ENCODE results near the gene LIN37. TPM values are rescaled to one million over a fixed set of nuclear protein-coding genes. Genes with fewer than 3 reads are reported as not detected.

The LIN37 gene
- total and polyA plus RNA-seq, 2 donors (not counting 3 experiments of a cell fraction or from before 2014, with no cell fraction given), result 11.3 to 21.4 TPM

- intact Hi-C loops (cut with micrococcal nuclease) (no loop called here), dilution Hi-C loops (cut with MboI; ENCODE audit: extremely low pct_ligation_motif_present, low sequenced_read_pairs) (no loop called here)
- peaks cover 3% of the 10 kb centered on the region for H3K4me1 ChIP-seq (ENCODE audit: control insufficient read depth, extremely low read depth, insufficient read depth, low read length)
- H4K20me1 ChIP-seq (replicated peaks; ENCODE audit: control insufficient read depth, extremely low read depth, insufficient read depth, low read length), result no peaks in the 10 kb centered on the region
- no peaks in the 10 kb centered on the region for H3K36me3 ChIP-seq (ENCODE audit: control insufficient read depth in 2 of 2, extremely low read depth in 1 of 2, insufficient read depth in 2 of 2, low read length in 2 of 2)
- H3K9me1 ChIP-seq (replicated peaks; ENCODE audit: control insufficient read depth, extremely low read depth, insufficient read depth, low read length), result no peaks in the 10 kb centered on the region
- no TSS peak for BruUV-seq (replicated peaks)
- H3K4me2 ChIP-seq (ENCODE audit: insufficient read depth, low read length), result no peak overlapping the region
- ChIA-PET POLR2A (no interaction called here), CTCF (interaction anchor here (0.9 to 1.4 kb wide), 3 partner anchors 9 to 17 kb away, joined by 3 to 5 read pairs (median 4); no protein-coding TSS in a partner anchor)
- no peak overlapping the region for H3K4me3 ChIP-seq (replicated peaks in 1 of 3; ENCODE audit: insufficient read depth in 1 of 3, low read depth in 1 of 3, low read length in 3 of 3)
- TF ChIP-seq MYC (IDR thresholded peaks at IDR 0.05; ENCODE audit: low read depth, low read length), result no peak
- no peak for TF ChIP-seq EZH2 (IDR thresholded peaks at IDR 0.05; ENCODE audit: borderline replicate concordance, low read depth, low read length, severe bottlenecking)
- TF ChIP-seq MAX (IDR thresholded peaks at IDR 0.05; ENCODE audit: insufficient read depth, insufficient read length), result no peak
- TF ChIP-seq GATA2 (IDR thresholded peaks at IDR 0.05; ENCODE audit: insufficient read depth, insufficient read length, low read depth, low read length), result no peak
- TF ChIP-seq JUN (IDR thresholded peaks at IDR 0.05; ENCODE audit: borderline replicate concordance, insufficient read depth, insufficient read length, low read depth), result no peak
- no peak for TF ChIP-seq CTCF (IDR thresholded peaks at IDR 0.05; ENCODE audit: extremely low read depth in 1 of 2, insufficient read depth in 1 of 2, low read depth in 1 of 2, low read length in 2 of 2)
- H3K27ac ChIP-seq (ENCODE audit: insufficient read depth, low read depth, low read length), result no peak overlapping the region
- H3K9me3 ChIP-seq (replicated peaks; ENCODE audit: control insufficient read depth, insufficient read depth, low read length), result no peaks in the 10 kb centered on the region
- no peak overlapping the region for H2AFZ ChIP-seq (ENCODE audit: low read depth, low read length)
- no peak overlapping the region for H3K9ac ChIP-seq (replicated peaks; ENCODE audit: extremely low read depth, insufficient read depth, low read length)
- H3K79me2 ChIP-seq (ENCODE audit: control insufficient read depth, insufficient read depth, low read length), result no peaks in the 10 kb centered on the region
- H3K27me3 ChIP-seq (ENCODE audit: control insufficient read depth in 2 of 2, insufficient read depth in 2 of 2, low read length in 2 of 2), result no peaks in the 10 kb centered on the region
- FAIRE-seq (no peak), DNase-seq (ENCODE audit: low read depth, low spot score) (no peak)
Observed at GRCh38 chr19:35710784-35711723, 37.3 kb upstream of the LIN37 start.

Measured in endothelial cell of umbilical vein (primary cell).